ENCODE data around the gene FOSL1. TPM values are rescaled to one million over a fixed set of nuclear protein-coding genes. Genes with fewer than 3 reads are reported as not detected.

Gene FOSL1
- total RNA-seq, 1 experiment from 2014 or later: 125 TPM

- Histone ChIP-seq H3K4me1 (ENCODE audit: control insufficient read depth in 1 of 2, insufficient read depth in 2 of 2, low read length in 2 of 2) (peaks cover 7 to 32% of the 10 kb centered on the region in 2 experiments), H3K36me3 (ENCODE audit: control insufficient read depth in 1 of 2, insufficient read depth in 2 of 2, low read length in 2 of 2) (peaks cover 14 to 50% of the 10 kb centered on the region in 2 experiments), H3K9me2 (ENCODE audit: insufficient read depth) (no peaks in the 10 kb centered on the region), H3K27me3 (ENCODE audit: insufficient read depth, low read length) (no peaks in the 10 kb centered on the region), H3K9ac (ENCODE audit: low read length) (no peak overlapping the region), H3K4me2 (ENCODE audit: low read length) (peak overlapping the region; percentile 14; the same call in 1 of the 2 replicates), H3K4me3 (replicated peaks in 1 of 2; ENCODE audit: low read depth in 1 of 2, low read length in 2 of 2) (no peak overlapping the region), H4K20me1 (ENCODE audit: insufficient read depth) (no peaks in the 10 kb centered on the region), H3K27ac (ENCODE audit: low read depth, low read length) (no peak overlapping the region; the same call in 1 of the 2 replicates), H3K79me2 (ENCODE audit: insufficient read depth, low read length) (peaks cover 39% of the 10 kb centered on the region), H2AFZ (ENCODE audit: low read depth, low read length, poor library complexity, severe bottlenecking) (no peak overlapping the region), H3K9me3 (ENCODE audit: control insufficient read depth in 1 of 2, insufficient read depth in 1 of 2, low read depth in 1 of 2, low read length in 2 of 2) (no peaks in the 10 kb centered on the region)
- no TSS peak for BruUV-seq (replicated peaks)
- no peak for ATAC-seq
- POLR2A ChIA-PET: interaction anchor here (0.8 to 1.6 kb wide), 8 partner anchors 10 to 173 kb away, joined by 3 to 9 read pairs (median 4); partner anchors contain the start of genes CFL1 and KAT5
- intact Hi-C loops (cut with micrococcal nuclease): loop anchor here (1.0 kb wide), 2 partner anchors 105 to 173 kb away; no protein-coding TSS in a partner anchor
- CTCF ChIA-PET: interaction anchor here (1.0 to 3.1 kb wide), 24 partner anchors 10 to 269 kb away, joined by 3 to 38 read pairs (median 5); partner anchors contain the start of genes AP5B1, FOSL1, KAT5 and MUS81
- TF ChIP-seq ZFX (IDR thresholded peaks at IDR 0.05) (no peak), REST (IDR thresholded peaks at IDR 0.05; ENCODE audit: low read depth) (no peak), JUND (IDR thresholded peaks at IDR 0.05) (no peak), FOSL1 (IDR thresholded peaks at IDR 0.05; ENCODE audit: low read depth) (no peak), TCF7L2 (IDR thresholded peaks at IDR 0.05; ENCODE audit: borderline replicate concordance, extremely low read depth, insufficient read depth, insufficient read length) (no peak), CEBPB (IDR thresholded peaks at IDR 0.05; ENCODE audit: low read depth) (no peak), ELF1 (IDR thresholded peaks at IDR 0.05; ENCODE audit: borderline replicate concordance, low read depth) (no peak)
- no peak for DNase-seq (ENCODE audit: low read depth, low spot score)
- RAD21 ChIA-PET (ENCODE audit: low non-redundant PET in 1 of 2, low total read pairs in 2 of 2, uncharacterized antibody in 2 of 2, unreplicated experiment in 2 of 2): interaction anchor here in 1 of 2 experiments (0.6 to 1.3 kb wide), 2 partner anchors 105 to 172 kb away, joined by 3 to 4 read pairs; partner anchors contain the start of gene KAT5
Measured at GRCh38 chr11:65883786-65884715, 16.1 kb downstream of the FOSL1 start.
